Fibroblast of lung (primary cell): ENCODE data around the gene G0S2.

Source experiments
- CTCF ChIP-seq, 2 donors: IDR thresholded peaks in 1 of 2; conservative IDR thresholded peaks in 1 of 2; 1 replicate in 1 of 2; 2 replicates in 1 of 2; pipeline ENCODE4 v1.5.1; 2011 to 2012; ENCODE audit warnings: low read length in 2 of 2, control low read depth in 1 of 2, inconsistent platforms in 1 of 2, low read depth in 1 of 2, mild to moderate bottlenecking in 1 of 2
- EZH2 ChIP-seq: IDR thresholded peaks from 2 replicates; pipeline ENCODE4 v1.5.1; 2012; ENCODE audit warnings: low read length, control low read depth, mild to moderate bottlenecking; ENCODE audit errors: missing control alignments

GRCh38 chr1:209675565-209676154 lies 448 bp downstream of the G0S2 start:
- TF ChIP-seq CTCF (conservative IDR thresholded peaks at IDR 0.05 in 1 of 2, IDR thresholded peaks at IDR 0.05 in 1 of 2; ENCODE audit: low read depth in 1 of 2, low read length in 2 of 2) (no peak), EZH2 (no peak)
